GM23338 (cell line): ENCODE results near the gene TMEM131L. TPM values are rescaled to one million over a fixed set of nuclear protein-coding genes. Genes with fewer than 3 reads are reported as not detected.

Source experiments
- ATAC-seq: fragments of 200-7000 bp; cut with Tn5 transposase; 3 replicates; pipeline ENCODE4 v1.9.1; 2020
- DNase-seq: peaks from one replicate; pipeline ENCODE4 v3.0.0-alpha.2; 2015; ENCODE audit warnings: low spot score
- H2AFZ ChIP-seq: fragments of 200-600 bp; sonication (generic); 2 replicates; pipeline ENCODE4 v1.8.0; 2016; ENCODE audit warnings: antibody characterized with exemption, mild to moderate bottlenecking, moderate library complexity
- H3F3A ChIP-seq: fragments of 200-600 bp; sonication (generic); replicated peaks from 2 replicates; pipeline ENCODE4 v1.8.0; 2017; ENCODE audit warnings: antibody characterized with exemption, mixed run types, low read depth
- H3K27ac ChIP-seq: fragments of 200-600 bp; sonication (generic); 2 replicates; pipeline ENCODE4 v1.6.1; 2016; ENCODE audit warnings: low read depth
- H3K27me3 ChIP-seq: fragments of 200-600 bp; sonication (generic); 2 replicates; pipeline ENCODE4 v1.8.0; 2016; ENCODE audit warnings: mild to moderate bottlenecking, mixed run types, moderate library complexity; ENCODE audit not compliant: insufficient read depth
- H3K36me3 ChIP-seq: fragments of 200-600 bp; sonication (generic); 2 replicates; pipeline ENCODE4 v1.8.0; 2016; ENCODE audit warnings: mild to moderate bottlenecking; ENCODE audit not compliant: insufficient read depth
- H3K4me1 ChIP-seq: fragments of 200-600 bp; sonication (generic); 2 replicates; pipeline ENCODE4 v1.8.0; 2016; ENCODE audit warnings: mild to moderate bottlenecking, moderate library complexity; ENCODE audit not compliant: insufficient read depth
- H3K4me2 ChIP-seq: fragments of 200-600 bp; sonication (generic); 2 replicates; pipeline ENCODE4 v1.7.1; 2017; ENCODE audit warnings: mixed run types
- H3K4me3 ChIP-seq: fragments of 200-600 bp; sonication (generic); 2 replicates; pipeline ENCODE4 v1.6.1; 2016; ENCODE audit warnings: mixed run types
- H3K79me2 ChIP-seq: fragments of 200-600 bp; sonication (generic); replicated peaks from 2 replicates; pipeline ENCODE4 v1.8.0; 2017; ENCODE audit warnings: mild to moderate bottlenecking; ENCODE audit not compliant: insufficient read depth
- H3K9me2 ChIP-seq: fragments of 200-600 bp; sonication (generic); 2 replicates; pipeline ENCODE4 v1.8.0; 2017; ENCODE audit not compliant: insufficient read depth
- H4K20me1 ChIP-seq: fragments of 200-600 bp; sonication (generic); replicated peaks from 2 replicates; pipeline ENCODE4 v1.8.0; 2017; ENCODE audit warnings: mild to moderate bottlenecking; ENCODE audit not compliant: insufficient read depth
- H3K27ac Mint-ChIP-seq: 2 replicates; pipeline ENCODE4 v1.8.0; 2020; ENCODE audit warnings: inconsistent platforms, mild to moderate bottlenecking, moderate library complexity, mixed read lengths
- H3K27me3 Mint-ChIP-seq: 3 replicates; pipeline ENCODE4 v1.8.0; 2022; ENCODE audit warnings: low read depth, mild to moderate bottlenecking, moderate library complexity, mixed read lengths, inconsistent platforms; ENCODE audit not compliant: insufficient read depth, poor library complexity
- H3K36me3 Mint-ChIP-seq: 3 replicates; pipeline ENCODE4 v1.8.0; 2021; ENCODE audit warnings: low read depth, mild to moderate bottlenecking, inconsistent platforms, moderate library complexity, mixed read lengths
- H3K4me1 Mint-ChIP-seq: 3 replicates; pipeline ENCODE4 v1.8.0; 2020; ENCODE audit warnings: mild to moderate bottlenecking, inconsistent platforms, mixed read lengths
- H3K4me3 Mint-ChIP-seq: 3 replicates; pipeline ENCODE4 v1.8.0; 2021; ENCODE audit warnings: moderate library complexity, mild to moderate bottlenecking, inconsistent platforms, mixed read lengths
- H3K9me3 Mint-ChIP-seq: 3 replicates; pipeline ENCODE4 v1.8.0; 2020; ENCODE audit warnings: moderate library complexity, mild to moderate bottlenecking, inconsistent platforms, mixed read lengths
- CREB1 ChIP-seq: fragments of 250-450 bp; sonication (Bioruptor Pico); IDR thresholded peaks from 2 replicates; pipeline ENCODE4 v1.5.0; 2020; ENCODE audit warnings: low read depth, mild to moderate bottlenecking, moderate library complexity
- CTCF ChIP-seq, 2 experiments: fragments of 200-600 bp in 1 of 2; sonication (generic) in 1 of 2; conservative IDR thresholded peaks; 2 replicates each; pipeline versions ENCODE4 v1.5.1 to v1.6.1; 2016 to 2017; ENCODE audit warnings: antibody characterized with exemption in 2 of 2, low read depth in 2 of 2, mild to moderate bottlenecking in 2 of 2, moderate library complexity in 1 of 2
- ETS1 ChIP-seq: IDR thresholded peaks from 2 replicates; pipeline ENCODE4 v1.6.1; 2016; ENCODE audit warnings: antibody characterized with exemption
- EZH2 ChIP-seq: fragments of 200-600 bp; sonication (generic); IDR thresholded peaks from one replicate; pipeline ENCODE4 v1.8.0; 2017; ENCODE audit warnings: antibody characterized with exemption, mild to moderate bottlenecking, low read depth; ENCODE audit not compliant: unreplicated experiment
- EZH2phosphoT487 ChIP-seq: fragments of 200-600 bp; sonication (generic); IDR thresholded peaks from one replicate; pipeline ENCODE4 v1.8.1; 2018; ENCODE audit warnings: antibody characterized with exemption; ENCODE audit not compliant: unreplicated experiment
- JUNB ChIP-seq: IDR thresholded peaks from one replicate; pipeline ENCODE4 v1.6.1; 2016; ENCODE audit warnings: antibody characterized with exemption; ENCODE audit not compliant: unreplicated experiment
- NANOG ChIP-seq: IDR thresholded peaks from 2 replicates; pipeline ENCODE4 v1.6.1; 2016; ENCODE audit warnings: antibody characterized with exemption, borderline replicate concordance
- POLR2AphosphoS5 ChIP-seq: IDR thresholded peaks from 2 replicates; pipeline ENCODE4 v1.6.1; 2016; ENCODE audit warnings: antibody characterized with exemption, low read depth
- REST ChIP-seq: IDR thresholded peaks from one replicate; pipeline ENCODE4 v1.6.1; 2018; ENCODE audit warnings: antibody characterized with exemption; ENCODE audit not compliant: unreplicated experiment
- STAT1 ChIP-seq: IDR thresholded peaks from one replicate; pipeline ENCODE4 v1.6.1; 2016; ENCODE audit warnings: antibody characterized with exemption; ENCODE audit not compliant: unreplicated experiment
- ZNF114 ChIP-seq: fragments of 250-450 bp; sonication (Bioruptor Pico); IDR thresholded peaks from 2 replicates; pipeline ENCODE4 v1.5.0; 2020; ENCODE audit warnings: mild to moderate bottlenecking, moderate library complexity
- ZNF331 ChIP-seq: fragments of 250-450 bp; sonication (Bioruptor Pico); IDR thresholded peaks from 2 replicates; pipeline ENCODE4 v1.5.0; 2020; ENCODE audit warnings: low read depth, mild to moderate bottlenecking, moderate library complexity
- polyA plus RNA-seq: library from polyadenylated mRNA; unstranded; fragments of >200 nt; fragmentation: Nextera tagmentation; extraction: Ambion mirVana; gene quantifications from 2 replicates; pipeline ENCODE4 v1.2.1, GENCODE V29; 2016
- total RNA-seq: library from RNA; depleted of rRNA; stranded (reverse); fragments of >200 nt; shearing (Covaris generic); gene quantifications from 2 replicates; pipeline ENCODE4 v1.2.3, GENCODE V29; 2014

Gene TMEM131L
- total and polyA plus RNA-seq, 2 experiments from 2014 or later = 11.1 to 32.2 TPM

GRCh38 chr4:153434190-153434589 is 32.0 kb upstream of the TMEM131L start:
- ATAC-seq (no peak), DNase-seq (no peak)
- H3K4me2 ChIP-seq = no peak overlapping the region
- peak overlapping the region; percentile 82; the same call in 1 of the 2 replicates for H2AFZ ChIP-seq
- H3F3A ChIP-seq = no peaks in the 10 kb centered on the region
- H3K4me1 ChIP-seq = no peaks in the 10 kb centered on the region
- TF ChIP-seq EZH2phosphoT487 (no peak), NANOG (no peak), JUNB (no peak), ZNF331 (CRISPR knock-in tag) (no peak), ZNF114 (no peak), STAT1 (no peak), EZH2 (no peak), CTCF (conservative IDR thresholded peaks at IDR 0.05; ENCODE audit: low read depth in 2 of 2) (no peak), CREB1 (CRISPR knock-in tag) (no peak)
- H3K27me3 ChIP-seq = no peaks in the 10 kb centered on the region
- Mint-ChIP-seq H3K27me3 (peaks cover 4% of the 10 kb centered on the region), H3K36me3 (no peaks in the 10 kb centered on the region), H3K4me1 (peaks cover 7% of the 10 kb centered on the region; the same call in 2 of the 3 replicates), H3K9me3 (no peaks in the 10 kb centered on the region), H3K27ac (no peak overlapping the region), H3K4me3 (no peak overlapping the region)
- no peaks in the 10 kb centered on the region for H3K36me3 ChIP-seq
- H3K9me2 ChIP-seq = no peaks in the 10 kb centered on the region
- no peaks in the 10 kb centered on the region for H3K79me2 ChIP-seq
- H3K4me3 ChIP-seq = no peak overlapping the region
- H4K20me1 ChIP-seq = no peaks in the 10 kb centered on the region
- no peak overlapping the region for H3K27ac ChIP-seq

- H3K27me3 ChIP-seq = no peaks in the 10 kb centered on the region
- H3K4me3 Mint-ChIP-seq = no peak overlapping the region
- no peak overlapping the region for H3K27ac Mint-ChIP-seq
- no peak overlapping the region for H2AFZ ChIP-seq
- no peaks in the 10 kb centered on the region for H3K9me2 ChIP-seq
- H3K36me3 ChIP-seq = no peaks in the 10 kb centered on the region
- H3F3A ChIP-seq = no peaks in the 10 kb centered on the region
- H3K9me3 Mint-ChIP-seq = no peaks in the 10 kb centered on the region
- H4K20me1 ChIP-seq = no peaks in the 10 kb centered on the region
- ATAC-seq = no peak
- no peak overlapping the region for H3K4me3 ChIP-seq
- H3K4me1 Mint-ChIP-seq = peaks cover 3% of the 10 kb centered on the region; the same call in 1 of the 3 replicates
- H3K36me3 Mint-ChIP-seq = no peaks in the 10 kb centered on the region
- H3K27ac ChIP-seq = no peak overlapping the region
- no peaks in the 10 kb centered on the region for H3K4me1 ChIP-seq
- peaks cover 6% of the 10 kb centered on the region for H3K27me3 Mint-ChIP-seq
- DNase-seq = no peak
- no peaks in the 10 kb centered on the region for H3K79me2 ChIP-seq
- no peak overlapping the region for H3K4me2 ChIP-seq
- TF ChIP-seq EZH2phosphoT487 = no peak
- TF ChIP-seq NANOG = no peak
- no peak for TF ChIP-seq REST
- no peak for TF ChIP-seq EZH2
- TF ChIP-seq ZNF331 (CRISPR knock-in tag) = no peak
- no peak for TF ChIP-seq POLR2AphosphoS5
- TF ChIP-seq CTCF (conservative IDR thresholded peaks at IDR 0.05; ENCODE audit: low read depth in 2 of 2) = no peak
- no peak for TF ChIP-seq CREB1 (CRISPR knock-in tag)
- no peak for TF ChIP-seq ETS1
Measured at GRCh38 chr4:153438916-153439756, 27.0 kb upstream of the TMEM131L start.
